Measurements from ENCODE around the gene GFOD1. TPM values are rescaled to one million over a fixed set of nuclear protein-coding genes. Genes with fewer than 3 reads are reported as not detected.
A peak's percentile ranks its signal among the peaks of the same experiment; 100 is the strongest.

Gene GFOD1
- total RNA-seq, 1 donor from 2014 or later, result 51.6 TPM

- intact Hi-C loops (cut with micrococcal nuclease), result loop anchor here (5.0 to 10.0 kb wide), 2 partner anchors 49 to 63 kb away; no protein-coding TSS in a partner anchor
- H3K27ac ChIP-seq (replicated peaks), result peak overlapping the region; percentile 98
- H3K4me1 ChIP-seq, result peaks cover 53% of the 10 kb centered on the region
- peak; percentile 55 for DNase-seq
- H3K9me3 ChIP-seq (replicated peaks), result no peaks in the 10 kb centered on the region
- TF ChIP-seq CTCF (IDR thresholded peaks at IDR 0.05; ENCODE audit: borderline replicate concordance), result no peak
- peak overlapping the region; percentile 93 for H3K4me3 ChIP-seq
- no peaks in the 10 kb centered on the region for H3K27me3 ChIP-seq (ENCODE audit: low read depth)
- no peaks in the 10 kb centered on the region for H3K36me3 ChIP-seq
Measured at GRCh38 chr6:13488015-13488895, 855 bp upstream of the GFOD1 start.

- no peak for TF ChIP-seq CTCF (IDR thresholded peaks at IDR 0.05; ENCODE audit: borderline replicate concordance)
- H3K36me3 ChIP-seq, result no peaks in the 10 kb centered on the region
- H3K4me3 ChIP-seq, result peak overlapping the region; percentile 93
- no peaks in the 10 kb centered on the region for H3K9me3 ChIP-seq (replicated peaks)
- H3K27me3 ChIP-seq (ENCODE audit: low read depth), result no peaks in the 10 kb centered on the region
- DNase-seq, result peak; percentile 62
- H3K4me1 ChIP-seq, result peaks cover 66% of the 10 kb centered on the region
- intact Hi-C loops (cut with micrococcal nuclease), result loop anchor here (5.0 to 10.0 kb wide), 2 partner anchors 51 to 62 kb away; no protein-coding TSS in a partner anchor
- peak overlapping the region; percentile 98 for H3K27ac ChIP-seq (replicated peaks)
Measured at GRCh38 chr6:13486679-13487121, 700 bp downstream of the GFOD1 start.

GRCh38 chr6:13485923-13486562 lies 1.4 kb downstream of the GFOD1 start:
- no peaks in the 10 kb centered on the region for H3K9me3 ChIP-seq (replicated peaks)
- H3K36me3 ChIP-seq, result no peaks in the 10 kb centered on the region
- no peaks in the 10 kb centered on the region for H3K27me3 ChIP-seq (ENCODE audit: low read depth)
- H3K4me3 ChIP-seq, result peak overlapping the region; percentile 93
- H3K4me1 ChIP-seq, result peaks cover 73% of the 10 kb centered on the region
- intact Hi-C loops (cut with micrococcal nuclease), result loop anchor here (5.0 to 10.0 kb wide), 2 partner anchors 51 to 61 kb away; no protein-coding TSS in a partner anchor
- peak overlapping the region; percentile 98 for H3K27ac ChIP-seq (replicated peaks)
- DNase-seq, result peak; percentile 33
- no peak for TF ChIP-seq CTCF (IDR thresholded peaks at IDR 0.05; ENCODE audit: borderline replicate concordance)

- Histone ChIP-seq H3K9me3 (replicated peaks) (no peaks in the 10 kb centered on the region), H3K36me3 (no peaks in the 10 kb centered on the region), H3K27me3 (ENCODE audit: low read depth) (no peaks in the 10 kb centered on the region), H3K27ac (replicated peaks) (peak overlapping the region; percentile 98), H3K4me1 (peaks cover 80% of the 10 kb centered on the region), H3K4me3 (peak overlapping the region; percentile 93)
- intact Hi-C loops (cut with micrococcal nuclease), result loop anchor here (5.0 to 10.0 kb wide), 2 partner anchors 52 to 61 kb away; no protein-coding TSS in a partner anchor
- TF ChIP-seq CTCF (IDR thresholded peaks at IDR 0.05; ENCODE audit: borderline replicate concordance), result no peak
- DNase-seq, result no peak
Measured at GRCh38 chr6:13485303-13485702, 2.1 kb downstream of the GFOD1 start.

- no peak for TF ChIP-seq CTCF (IDR thresholded peaks at IDR 0.05; ENCODE audit: borderline replicate concordance)
- peak overlapping the region; percentile 93 for H3K4me3 ChIP-seq
- intact Hi-C loops (cut with micrococcal nuclease), result loop anchor here (5.0 to 10.0 kb wide), 2 partner anchors 52 to 60 kb away; no protein-coding TSS in a partner anchor
- H3K4me1 ChIP-seq, result peaks cover 85% of the 10 kb centered on the region
- no peaks in the 10 kb centered on the region for H3K9me3 ChIP-seq (replicated peaks)
- H3K27me3 ChIP-seq (ENCODE audit: low read depth), result no peaks in the 10 kb centered on the region
- H3K36me3 ChIP-seq, result peaks cover 3% of the 10 kb centered on the region
- no peak for DNase-seq
- H3K27ac ChIP-seq (replicated peaks), result peak overlapping the region; percentile 98
Measured at GRCh38 chr6:13484827-13485226, 2.6 kb downstream of the GFOD1 start.
